Epidermal melanocyte (primary cell): ENCODE data around the gene SIL1.
A peak's percentile ranks its signal among the peaks of the same experiment; 100 is the strongest.
"Not testable (repeated sequence)": the region's sequence is repeated elsewhere in the genome, so short reads cannot be mapped to it uniquely, and the experiment has no call there.

Experiments
- DNase-seq: peaks from one replicate; pipeline ENCODE4 v3.0.0; 2011; ENCODE audit warnings: low spot score; ENCODE audit not compliant: insufficient read length

SIL1 gene

GRCh38 chr5:139197710-139198669, at the start of gene SIL1:
Gene SIL1, minus strand, starts transcription at chr5:139198368. Its CDS starts 70,525 bp downstream, at chr5:139127843.
- DNase-seq = peak; percentile 82

GRCh38 chr5:139246394-139246793, 48.2 kb upstream of the SIL1 start:
- no peak for DNase-seq

GRCh38 chr5:139245637-139246339, 47.6 kb upstream of the SIL1 start:
- no peak for DNase-seq

GRCh38 chr5:139243425-139243970, 45.3 kb upstream of the SIL1 start:
- no peak for DNase-seq

GRCh38 chr5:139241139-139241538, 43.0 kb upstream of the SIL1 start:
- no peak for DNase-seq

- no peak for DNase-seq
These were observed 38.3 kb upstream of the SIL1 start for GRCh38 chr5:139236479-139236878.

- DNase-seq = no peak
These were observed 34.1 kb upstream of the SIL1 start for GRCh38 chr5:139232147-139232724.

- peak; percentile 69 for DNase-seq
These were observed 30.1 kb upstream of the SIL1 start for GRCh38 chr5:139228201-139228803.

- DNase-seq = no peak
These were observed 28.0 kb upstream of the SIL1 start for GRCh38 chr5:139226131-139226530.

- DNase-seq = peak; percentile 21
These were observed 25.3 kb upstream of the SIL1 start for GRCh38 chr5:139223481-139223880.

GRCh38 chr5:139222346-139222745, 24.2 kb upstream of the SIL1 start:
- DNase-seq = no peak

- DNase-seq = not testable (repeated sequence)
These were observed 19.9 kb upstream of the SIL1 start for GRCh38 chr5:139218038-139218437.

GRCh38 chr5:139215107-139215975, 17.2 kb upstream of the SIL1 start:
- no peak for DNase-seq

- DNase-seq = peak; percentile 52
These were observed 16.5 kb upstream of the SIL1 start for GRCh38 chr5:139214646-139215045.

- no peak for DNase-seq
These were observed 14.7 kb upstream of the SIL1 start for GRCh38 chr5:139212906-139213305.

GRCh38 chr5:139212486-139212885, 14.3 kb upstream of the SIL1 start:
- DNase-seq = no peak

- DNase-seq = no peak
These were observed 12.4 kb upstream of the SIL1 start for GRCh38 chr5:139210585-139210984.

GRCh38 chr5:139207297-139208000, 9.3 kb upstream of the SIL1 start:
- no peak for DNase-seq

GRCh38 chr5:139205586-139205985, 7.4 kb upstream of the SIL1 start:
- DNase-seq = no peak

- no peak for DNase-seq
These were observed 7.0 kb upstream of the SIL1 start for GRCh38 chr5:139205124-139205523.
